Measurements from ENCODE around the gene RALB.

The RALB gene

DNA sequence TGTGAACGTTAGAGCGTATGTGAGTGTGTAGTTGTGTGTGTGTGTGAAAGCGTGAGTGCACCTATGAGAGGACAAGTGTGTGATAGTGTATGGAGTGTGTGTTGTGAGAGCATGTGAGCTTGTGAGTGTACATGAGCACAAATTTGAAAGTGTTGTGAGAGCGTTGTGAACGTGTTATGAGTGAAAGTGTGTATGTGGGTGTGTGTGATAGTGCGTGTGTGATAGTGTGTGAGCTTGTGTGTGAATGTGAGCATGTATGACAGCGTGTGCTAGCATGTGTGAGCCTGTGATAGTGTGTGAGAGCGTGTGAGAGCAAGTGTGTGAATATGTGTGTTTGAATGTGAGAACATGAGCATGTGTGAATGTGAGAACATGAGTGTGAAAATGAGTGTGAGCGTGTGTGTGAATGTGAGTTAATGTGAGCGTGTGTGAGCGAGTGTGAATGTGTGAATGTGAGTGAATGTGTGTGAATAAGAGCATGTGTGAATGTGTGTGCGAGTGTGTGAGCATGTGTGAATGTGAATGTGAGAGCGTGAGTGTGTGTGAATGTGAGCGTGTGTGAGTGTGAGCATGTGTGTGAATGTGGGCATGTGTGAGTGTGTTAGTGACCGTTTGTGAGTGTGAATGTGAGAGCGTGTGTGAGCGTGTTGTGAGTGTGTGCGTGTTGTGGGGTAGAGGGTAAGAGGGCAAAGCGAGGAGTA lies 25.0 kb downstream of the RALB start:
- Histone ChIP-seq H3K36me3 (ENCODE audit: control insufficient read depth, insufficient read depth, low read length) (peaks cover 4% of the 10 kb centered on the region), H3K27ac (ENCODE audit: insufficient read depth, low read length, poor library complexity, severe bottlenecking) (no peak overlapping the region), H3K27me3 (replicated peaks; ENCODE audit: control insufficient read depth, insufficient read depth, low read length, poor library complexity, severe bottlenecking) (no peaks in the 10 kb centered on the region), H3K9me3 (ENCODE audit: control insufficient read depth, low read length) (no peaks in the 10 kb centered on the region), H3K4me3 (ENCODE audit: insufficient read depth, low read depth, low read length, poor library complexity, severe bottlenecking) (no peak overlapping the region), H3K4me1 (ENCODE audit: control insufficient read depth, insufficient read depth, low read length, poor library complexity, severe bottlenecking) (no peaks in the 10 kb centered on the region)
- no peak for DNase-seq

DNA sequence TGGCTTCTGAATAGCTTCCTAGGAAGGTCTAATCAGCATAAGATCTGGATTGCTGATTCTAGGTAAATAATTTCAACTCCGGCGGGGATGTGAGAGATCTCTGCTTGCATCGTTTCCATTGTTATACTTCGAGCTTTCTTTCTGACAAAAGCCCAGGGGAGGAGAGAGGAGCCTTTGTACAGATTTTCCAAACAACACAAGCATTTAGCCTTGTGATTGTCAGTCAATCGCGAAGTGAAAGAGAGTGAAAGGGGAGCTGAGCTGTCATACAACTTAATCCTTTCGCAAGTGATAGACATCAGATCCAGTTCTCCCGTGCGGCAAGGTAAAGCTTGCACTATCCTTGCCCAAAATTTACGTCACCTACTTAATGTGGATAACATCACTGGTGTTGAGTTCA lies 26.2 kb downstream of the RALB start:
- Histone ChIP-seq H3K36me3 (ENCODE audit: control insufficient read depth, insufficient read depth, low read length) (peaks cover 4% of the 10 kb centered on the region), H3K27ac (ENCODE audit: insufficient read depth, low read length, poor library complexity, severe bottlenecking) (no peak overlapping the region), H3K4me1 (ENCODE audit: control insufficient read depth, insufficient read depth, low read length, poor library complexity, severe bottlenecking) (no peaks in the 10 kb centered on the region)

DNA sequence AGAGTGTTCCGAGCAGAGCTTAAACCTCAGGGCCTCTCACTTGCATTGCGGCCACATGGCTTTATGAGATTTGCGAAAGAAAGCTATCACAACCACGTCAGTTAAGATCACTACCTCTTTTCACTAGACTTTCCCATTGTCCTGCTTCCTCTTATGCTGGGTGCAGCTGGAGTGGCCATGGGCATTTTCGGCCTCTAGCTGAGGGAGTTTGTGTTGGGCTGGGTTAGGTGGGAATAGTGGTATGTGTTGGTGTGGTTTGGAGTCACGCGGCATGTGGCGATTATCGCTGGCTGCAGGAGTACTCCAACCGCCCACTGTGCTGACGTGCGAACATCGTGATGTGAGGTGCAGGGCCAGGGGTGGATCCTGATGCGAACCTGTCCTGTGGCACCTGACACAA lies 27.1 kb downstream of the RALB start:
- Histone ChIP-seq H3K4me1 (ENCODE audit: control insufficient read depth, insufficient read depth, low read length, poor library complexity, severe bottlenecking) (no peaks in the 10 kb centered on the region), H3K4me3 (ENCODE audit: insufficient read depth, low read depth, low read length, poor library complexity, severe bottlenecking) (no peak overlapping the region), H3K27ac (ENCODE audit: insufficient read depth, low read length, poor library complexity, severe bottlenecking) (no peak overlapping the region), H3K27me3 (replicated peaks; ENCODE audit: control insufficient read depth, insufficient read depth, low read length, poor library complexity, severe bottlenecking) (no peaks in the 10 kb centered on the region), H3K36me3 (ENCODE audit: control insufficient read depth, insufficient read depth, low read length) (peaks cover 4% of the 10 kb centered on the region), H3K9me3 (ENCODE audit: control insufficient read depth, low read length) (no peaks in the 10 kb centered on the region)
- DNase-seq, result no peak

More for the DNA sequence above, 26.2 kb downstream of the RALB start:
- no peaks in the 10 kb centered on the region for H3K9me3 ChIP-seq (ENCODE audit: control insufficient read depth, low read length)
- no peaks in the 10 kb centered on the region for H3K27me3 ChIP-seq (replicated peaks; ENCODE audit: control insufficient read depth, insufficient read depth, low read length, poor library complexity, severe bottlenecking)
- DNase-seq, result no peak
- no peak overlapping the region for H3K4me3 ChIP-seq (ENCODE audit: insufficient read depth, low read depth, low read length, poor library complexity, severe bottlenecking)

DNA sequence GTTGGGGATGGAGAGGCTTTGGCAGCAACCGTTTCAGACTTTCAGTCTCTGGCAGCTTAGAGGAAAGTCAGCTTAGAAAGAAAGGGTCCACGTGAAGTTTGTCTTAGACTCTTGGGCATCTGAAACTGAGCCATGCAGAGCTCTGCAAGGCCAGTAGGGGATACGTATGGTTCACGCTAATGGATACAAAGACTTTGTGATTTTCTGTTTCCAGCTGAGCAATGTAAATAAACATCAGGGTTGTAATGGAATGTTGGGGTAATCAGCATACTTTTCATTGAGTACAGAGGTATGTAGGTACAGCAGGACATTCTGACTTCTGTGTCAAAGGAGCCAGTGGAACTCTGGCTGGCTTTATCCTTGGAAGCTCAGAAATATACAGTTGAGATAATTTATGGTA lies 31.0 kb downstream of the RALB start:
- no peak overlapping the region for H3K4me3 ChIP-seq (ENCODE audit: insufficient read depth, low read depth, low read length, poor library complexity, severe bottlenecking)
- no peak overlapping the region for H3K27ac ChIP-seq (ENCODE audit: insufficient read depth, low read length, poor library complexity, severe bottlenecking)
- no peaks in the 10 kb centered on the region for H3K9me3 ChIP-seq (ENCODE audit: control insufficient read depth, low read length)
- no peaks in the 10 kb centered on the region for H3K4me1 ChIP-seq (ENCODE audit: control insufficient read depth, insufficient read depth, low read length, poor library complexity, severe bottlenecking)
- DNase-seq, result no peak
- no peaks in the 10 kb centered on the region for H3K27me3 ChIP-seq (replicated peaks; ENCODE audit: control insufficient read depth, insufficient read depth, low read length, poor library complexity, severe bottlenecking)
- H3K36me3 ChIP-seq (ENCODE audit: control insufficient read depth, insufficient read depth, low read length), result peaks cover 4% of the 10 kb centered on the region

DNA sequence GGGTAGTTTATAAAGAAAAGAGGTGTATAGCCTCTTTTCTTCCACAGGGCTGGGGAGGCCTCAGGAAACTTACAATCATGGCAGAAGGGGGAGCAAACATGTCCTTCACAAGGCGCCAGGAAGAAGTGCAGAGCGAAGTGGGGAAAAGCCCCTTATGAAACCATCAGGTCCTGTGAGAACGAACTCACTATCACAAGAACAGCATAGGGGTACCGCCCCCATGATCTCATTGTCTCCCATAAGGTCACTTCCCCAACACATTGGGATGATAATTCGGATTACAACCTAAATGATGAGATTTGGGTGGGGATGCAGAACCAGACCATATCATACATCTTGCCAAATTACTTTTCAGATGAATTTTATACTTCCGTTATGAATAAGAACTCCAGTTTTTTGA lies 32.4 kb downstream of the RALB start:
- Histone ChIP-seq H3K27ac (ENCODE audit: insufficient read depth, low read length, poor library complexity, severe bottlenecking) (no peak overlapping the region), H3K4me1 (ENCODE audit: control insufficient read depth, insufficient read depth, low read length, poor library complexity, severe bottlenecking) (no peaks in the 10 kb centered on the region), H3K27me3 (replicated peaks; ENCODE audit: control insufficient read depth, insufficient read depth, low read length, poor library complexity, severe bottlenecking) (no peaks in the 10 kb centered on the region), H3K9me3 (ENCODE audit: control insufficient read depth, low read length) (no peaks in the 10 kb centered on the region), H3K4me3 (ENCODE audit: insufficient read depth, low read depth, low read length, poor library complexity, severe bottlenecking) (no peak overlapping the region), H3K36me3 (ENCODE audit: control insufficient read depth, insufficient read depth, low read length) (peaks cover 8% of the 10 kb centered on the region)
- DNase-seq, result no peak

DNA sequence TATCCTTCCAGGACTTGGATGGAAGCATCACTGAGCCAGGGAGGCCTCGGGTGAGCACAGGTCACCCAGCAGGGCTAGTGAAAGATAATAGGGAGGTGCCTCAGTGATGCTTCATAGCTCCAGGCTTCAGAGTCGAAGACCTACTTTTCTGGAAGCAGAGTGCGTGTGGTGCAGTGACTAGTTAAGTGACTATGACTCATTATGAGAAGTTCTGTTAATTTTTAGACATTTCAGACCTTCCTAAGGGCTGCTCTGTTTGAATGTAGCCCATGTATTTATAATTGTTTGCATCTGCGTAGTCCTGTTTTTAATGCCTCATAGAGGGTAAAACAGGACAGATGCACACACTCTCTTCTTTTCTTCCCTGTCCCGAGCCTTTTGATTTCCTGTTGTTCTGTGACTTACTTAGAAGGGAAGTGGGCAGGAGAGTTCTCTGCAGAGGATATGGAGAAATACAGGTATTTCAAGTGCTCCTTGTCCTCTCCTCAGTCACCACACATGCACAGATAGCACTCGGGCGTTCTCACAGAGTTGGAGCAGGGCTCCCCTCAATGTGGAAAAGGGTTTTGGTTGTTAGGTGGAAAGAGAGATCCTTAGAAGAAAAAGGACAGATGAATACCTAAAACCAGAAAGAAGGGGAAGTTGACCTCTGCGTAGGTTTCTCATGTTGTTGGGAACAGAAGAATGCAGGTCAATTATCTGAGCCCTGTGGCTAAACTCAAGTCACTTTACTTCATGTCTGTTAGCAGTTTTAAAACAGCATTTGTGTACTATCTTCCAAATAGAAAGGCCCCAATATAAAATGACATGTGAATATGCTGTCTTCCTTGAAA lies 34.7 kb downstream of the RALB start:
- Histone ChIP-seq H3K36me3 (ENCODE audit: control insufficient read depth, insufficient read depth, low read length) (peaks cover 12% of the 10 kb centered on the region), H3K4me3 (ENCODE audit: insufficient read depth, low read depth, low read length, poor library complexity, severe bottlenecking) (no peak overlapping the region), H3K4me1 (ENCODE audit: control insufficient read depth, insufficient read depth, low read length, poor library complexity, severe bottlenecking) (no peaks in the 10 kb centered on the region), H3K9me3 (ENCODE audit: control insufficient read depth, low read length) (no peaks in the 10 kb centered on the region), H3K27me3 (replicated peaks; ENCODE audit: control insufficient read depth, insufficient read depth, low read length, poor library complexity, severe bottlenecking) (no peaks in the 10 kb centered on the region), H3K27ac (ENCODE audit: insufficient read depth, low read length, poor library complexity, severe bottlenecking) (no peak overlapping the region)
- DNase-seq, result no peak

DNA sequence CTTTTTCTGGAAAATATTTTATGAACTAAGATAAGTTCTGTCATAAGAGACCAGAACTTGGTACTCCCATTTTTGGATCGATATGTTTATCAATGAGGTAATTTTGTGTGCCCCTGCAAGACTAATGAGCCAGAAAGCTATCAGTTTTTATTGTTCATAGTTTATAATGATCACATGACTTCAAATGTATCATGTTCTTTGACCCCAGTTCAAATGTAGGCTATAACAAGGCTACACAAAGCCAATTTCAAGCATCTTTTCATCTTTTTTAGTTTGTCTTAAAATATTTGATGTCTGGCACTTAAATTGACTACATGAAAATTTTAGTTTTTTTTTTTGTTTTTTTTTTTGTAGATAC lies 35.3 kb downstream of the RALB start:
- Histone ChIP-seq H3K4me1 (ENCODE audit: control insufficient read depth, insufficient read depth, low read length, poor library complexity, severe bottlenecking) (no peaks in the 10 kb centered on the region), H3K36me3 (ENCODE audit: control insufficient read depth, insufficient read depth, low read length) (peaks cover 15% of the 10 kb centered on the region), H3K9me3 (ENCODE audit: control insufficient read depth, low read length) (no peaks in the 10 kb centered on the region), H3K27ac (ENCODE audit: insufficient read depth, low read length, poor library complexity, severe bottlenecking) (no peak overlapping the region), H3K27me3 (replicated peaks; ENCODE audit: control insufficient read depth, insufficient read depth, low read length, poor library complexity, severe bottlenecking) (no peaks in the 10 kb centered on the region), H3K4me3 (ENCODE audit: insufficient read depth, low read depth, low read length, poor library complexity, severe bottlenecking) (no peak overlapping the region)
- no peak for DNase-seq

DNA sequence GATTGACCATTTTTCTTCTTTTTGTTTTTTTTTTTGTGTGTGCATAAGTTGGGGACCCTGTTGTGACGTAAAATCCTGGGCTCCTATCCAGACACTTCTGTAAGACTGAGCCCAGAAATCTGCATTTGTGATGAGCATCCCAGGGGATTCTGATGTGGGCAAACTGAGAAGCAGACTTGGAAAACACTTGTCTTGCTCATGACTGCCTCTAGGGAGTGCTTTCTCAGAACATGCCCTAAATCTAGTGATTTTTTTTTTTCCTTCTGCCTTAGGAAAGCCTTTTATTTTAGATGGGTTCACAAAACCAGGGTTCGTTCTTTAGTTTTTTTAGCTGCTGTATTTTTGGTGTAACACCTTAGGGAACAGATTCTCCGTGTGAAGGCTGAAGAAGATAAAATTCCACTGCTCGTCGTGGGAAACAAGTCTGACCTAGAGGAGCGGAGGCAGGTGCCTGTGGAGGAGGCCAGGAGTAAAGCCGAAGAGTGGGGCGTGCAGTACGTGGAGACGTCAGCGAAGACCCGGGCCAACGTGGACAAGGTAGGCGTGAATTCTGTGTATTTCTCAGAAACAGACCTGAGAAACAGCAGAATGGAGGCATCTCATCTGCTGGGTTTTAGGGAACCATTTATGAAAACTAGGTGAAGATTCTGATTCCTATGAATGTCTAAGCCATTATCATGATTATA lies 36.7 kb downstream of the RALB start:
- no peak for DNase-seq
- Histone ChIP-seq H3K4me3 (ENCODE audit: insufficient read depth, low read depth, low read length, poor library complexity, severe bottlenecking) (no peak overlapping the region), H3K9me3 (ENCODE audit: control insufficient read depth, low read length) (no peaks in the 10 kb centered on the region), H3K27me3 (replicated peaks; ENCODE audit: control insufficient read depth, insufficient read depth, low read length, poor library complexity, severe bottlenecking) (no peaks in the 10 kb centered on the region), H3K4me1 (ENCODE audit: control insufficient read depth, insufficient read depth, low read length, poor library complexity, severe bottlenecking) (no peaks in the 10 kb centered on the region), H3K36me3 (ENCODE audit: control insufficient read depth, insufficient read depth, low read length) (peaks cover 28% of the 10 kb centered on the region), H3K27ac (ENCODE audit: insufficient read depth, low read length, poor library complexity, severe bottlenecking) (no peak overlapping the region)

DNA sequence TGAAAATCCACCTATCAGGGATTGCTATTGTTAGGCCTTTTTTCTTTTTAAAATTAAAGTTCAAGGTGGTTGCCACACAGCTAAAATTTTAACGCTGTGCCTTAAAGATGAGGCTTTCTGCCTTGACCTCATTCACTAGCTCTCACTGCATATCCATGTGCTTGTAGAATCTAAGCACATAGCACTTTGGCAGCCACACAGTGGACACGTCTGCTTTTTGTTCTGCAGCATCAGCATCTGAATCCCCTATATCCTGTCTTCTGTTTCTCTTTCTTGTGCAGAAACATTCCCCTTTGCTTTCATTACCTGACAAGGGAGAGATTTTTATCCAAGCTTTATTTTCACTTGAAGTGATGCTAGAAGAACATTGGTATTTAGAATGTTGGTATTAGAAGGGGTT lies 38.1 kb downstream of the RALB start:
- Histone ChIP-seq H3K27me3 (replicated peaks; ENCODE audit: control insufficient read depth, insufficient read depth, low read length, poor library complexity, severe bottlenecking) (no peaks in the 10 kb centered on the region), H3K36me3 (ENCODE audit: control insufficient read depth, insufficient read depth, low read length) (peaks cover 33% of the 10 kb centered on the region), H3K4me1 (ENCODE audit: control insufficient read depth, insufficient read depth, low read length, poor library complexity, severe bottlenecking) (no peaks in the 10 kb centered on the region), H3K27ac (ENCODE audit: insufficient read depth, low read length, poor library complexity, severe bottlenecking) (no peak overlapping the region), H3K4me3 (ENCODE audit: insufficient read depth, low read depth, low read length, poor library complexity, severe bottlenecking) (no peak overlapping the region), H3K9me3 (ENCODE audit: control insufficient read depth, low read length) (no peaks in the 10 kb centered on the region)
- DNase-seq, result no peak
